ENCODE measurements around the gene PLVAP. TPM values are rescaled to one million over a fixed set of nuclear protein-coding genes. Genes with fewer than 3 reads are reported as not detected.
A peak's percentile ranks its signal among the peaks of the same experiment; 100 is the strongest.

PLVAP gene
- total RNA-seq, 1 donor = 0.09 TPM

GRCh38 chr19:17391371-17392151 is 14.4 kb upstream of the PLVAP start:
- DNase-seq (ENCODE audit: low read depth) = no peak
- no peak for TF ChIP-seq CTCF (IDR thresholded peaks at IDR 0.05; ENCODE audit: insufficient read depth, low read length)
- peak overlapping the region; percentile 31 for H3K4me3 ChIP-seq (ENCODE audit: low read depth, low read length)

- peak overlapping the region; percentile 65 for H3K4me3 ChIP-seq (ENCODE audit: low read depth, low read length)
- TF ChIP-seq CTCF (IDR thresholded peaks at IDR 0.05; ENCODE audit: insufficient read depth, low read length) = peak; percentile 62
- DNase-seq (ENCODE audit: low read depth) = peak; percentile 83
These were observed 13.7 kb upstream of the PLVAP start for GRCh38 chr19:17390665-17391370.

DNA sequence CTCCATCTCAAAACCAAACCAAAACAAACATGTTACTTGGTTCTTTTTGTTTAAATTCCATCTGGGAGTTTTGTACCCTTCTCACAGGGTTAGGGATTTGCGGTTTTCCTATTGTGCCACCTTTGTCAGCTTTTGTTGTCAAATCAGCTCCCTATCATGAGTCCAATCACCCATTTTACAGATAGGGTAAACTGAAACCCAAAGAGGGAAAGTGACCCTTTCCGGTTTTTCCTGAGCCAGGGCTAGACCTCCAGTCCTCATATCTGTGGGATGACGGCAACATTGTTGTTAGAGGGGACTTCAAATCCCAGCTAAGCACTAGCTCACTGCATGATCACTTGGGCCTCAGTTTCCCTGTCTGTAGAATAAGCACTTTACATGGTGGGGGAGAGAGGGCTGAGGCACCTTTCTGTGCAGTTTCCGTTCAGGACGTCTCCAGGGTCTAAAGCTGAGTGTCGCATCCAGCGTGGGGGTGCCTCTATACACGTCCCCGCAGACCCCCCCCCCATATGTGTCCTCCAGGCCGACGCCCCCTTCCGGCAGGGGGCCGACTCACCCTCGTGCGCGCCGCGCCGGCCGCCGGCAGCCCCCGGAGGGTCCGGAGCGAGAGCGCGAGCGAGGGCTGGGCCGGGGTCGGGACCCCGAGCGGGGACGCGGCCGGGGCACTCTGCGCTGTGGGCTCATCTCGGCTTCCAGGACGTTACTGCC is 13.0 kb upstream of the PLVAP start:
- TF ChIP-seq CTCF (IDR thresholded peaks at IDR 0.05; ENCODE audit: insufficient read depth, low read length) = no peak
- DNase-seq (ENCODE audit: low read depth) = no peak
- H3K4me3 ChIP-seq (ENCODE audit: low read depth, low read length) = peak overlapping the region; percentile 65

GRCh38 chr19:17389288-17389687 is 12.1 kb upstream of the PLVAP start:
- H3K4me3 ChIP-seq (ENCODE audit: low read depth, low read length) = no peak overlapping the region
- DNase-seq (ENCODE audit: low read depth) = no peak
- TF ChIP-seq CTCF (IDR thresholded peaks at IDR 0.05; ENCODE audit: insufficient read depth, low read length) = no peak

DNA sequence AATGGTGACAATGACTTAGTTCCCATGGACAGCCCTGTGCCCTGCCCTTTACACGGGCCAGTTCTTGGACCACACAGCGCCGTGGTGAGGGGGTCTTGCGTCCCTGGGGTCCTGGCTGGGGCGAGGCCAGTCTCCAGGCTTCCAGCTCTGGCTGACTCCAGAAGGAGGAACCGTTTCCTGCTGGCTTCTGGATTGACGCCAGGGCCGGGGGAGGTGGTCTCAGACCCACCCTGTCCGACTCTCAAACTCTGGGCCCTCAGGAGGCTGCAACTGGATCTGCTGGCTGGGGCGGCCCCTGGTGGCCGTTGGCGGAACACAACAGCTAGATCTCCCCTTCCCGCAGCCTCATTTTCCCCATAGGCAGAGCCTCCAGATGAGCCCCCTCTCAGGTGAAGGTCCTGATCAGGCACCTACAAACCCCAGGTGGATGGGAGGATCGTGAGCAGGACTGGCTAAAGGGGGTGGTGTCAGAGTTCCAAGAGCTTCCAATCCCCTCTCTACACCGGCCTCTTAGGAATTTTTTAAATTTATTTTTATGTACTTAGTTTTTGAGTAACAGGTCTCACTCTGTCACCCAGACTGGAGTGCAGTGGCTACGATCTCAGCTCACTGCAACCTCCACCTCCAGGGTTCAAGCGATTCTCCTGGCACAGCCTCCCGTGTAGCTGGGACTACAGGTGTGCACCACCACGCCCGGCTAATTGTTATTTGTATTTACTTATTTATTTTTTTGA is 8.9 kb upstream of the PLVAP start:
- no peak overlapping the region for H3K4me3 ChIP-seq (ENCODE audit: low read depth, low read length)
- peak; percentile 97 for TF ChIP-seq CTCF (IDR thresholded peaks at IDR 0.05; ENCODE audit: insufficient read depth, low read length)
- DNase-seq (ENCODE audit: low read depth) = peak; percentile 55

DNA sequence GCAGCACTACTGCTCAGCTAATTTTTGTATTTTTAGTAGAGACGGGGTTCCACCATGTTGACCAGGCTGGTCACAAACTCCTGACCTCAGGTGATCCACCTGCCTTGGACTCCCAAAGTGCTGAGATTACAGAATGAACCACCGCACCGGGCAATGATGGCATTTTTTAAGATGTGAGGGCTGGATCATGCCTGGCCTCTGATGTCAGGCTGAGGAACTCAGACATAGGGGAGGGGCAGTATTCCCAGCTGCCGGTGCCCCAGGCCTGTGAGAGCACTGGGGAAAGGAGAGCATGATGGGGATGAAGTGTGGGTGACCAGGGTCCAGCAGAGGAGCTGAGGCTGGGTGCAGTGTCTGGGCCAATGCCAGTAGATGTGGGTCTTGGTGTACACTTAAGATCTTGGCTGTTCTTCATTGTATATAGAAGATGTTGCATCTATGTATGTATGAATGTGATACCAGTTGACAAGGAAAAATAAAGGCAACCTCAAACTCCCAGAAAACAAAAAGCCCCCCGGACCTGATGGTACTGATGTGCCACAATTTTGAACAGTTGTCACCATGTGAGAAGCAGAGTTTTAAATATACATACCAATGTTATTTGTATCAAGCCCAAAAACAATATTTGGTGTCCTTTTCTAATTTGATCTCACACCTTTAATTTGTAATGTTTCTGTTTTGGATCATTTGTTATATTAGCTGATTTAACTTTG is 3.4 kb upstream of the PLVAP start:
- H3K4me3 ChIP-seq (ENCODE audit: low read depth, low read length) = no peak overlapping the region
- TF ChIP-seq CTCF (IDR thresholded peaks at IDR 0.05; ENCODE audit: insufficient read depth, low read length) = no peak
- DNase-seq (ENCODE audit: low read depth) = no peak

Measured in fibroblast of the aortic adventitia (primary cell).